Activated CD8-positive, alpha-beta memory T cell treated with anti-CD3 and anti-CD28 coated beads, Interleukin-2, amount 50 U/mL, for 24 hours (primary cell): ENCODE data around the gene HDAC2.
"Not testable (repeated sequence)": the region's sequence is repeated elsewhere in the genome, so short reads cannot be mapped to it uniquely, and the experiment has no call there.

Experiments used
- DNase-seq: peaks from one replicate; pipeline ENCODE4 v3.0.0-alpha.2; 2020; ENCODE audit errors: extremely low read depth

Gene HDAC2

GRCh38 chr6:113971741-113972140 is 793 bp upstream of the HDAC2 start:
- no peak for DNase-seq

GRCh38 chr6:113969888-113970804 is 802 bp downstream of the HDAC2 start:
- DNase-seq, result no peak

GRCh38 chr6:113968472-113968871 is 2.5 kb downstream of the HDAC2 start:
- no peak for DNase-seq

- no peak for DNase-seq
These were observed 3.2 kb downstream of the HDAC2 start for GRCh38 chr6:113967777-113968176.

- DNase-seq, result no peak
These were observed 10.2 kb downstream of the HDAC2 start for GRCh38 chr6:113960795-113961194.

GRCh38 chr6:113959235-113959634 is 11.7 kb downstream of the HDAC2 start:
- no peak for DNase-seq

- no peak for DNase-seq
These were observed 16.3 kb downstream of the HDAC2 start for GRCh38 chr6:113954653-113955052.

GRCh38 chr6:113953346-113953745 is 17.6 kb downstream of the HDAC2 start:
- DNase-seq, result no peak

GRCh38 chr6:113949499-113949898 is 21.4 kb downstream of the HDAC2 start:
- DNase-seq, result no peak

- DNase-seq, result no peak
These were observed 26.2 kb downstream of the HDAC2 start for GRCh38 chr6:113944701-113945100.

GRCh38 chr6:113939825-113940224 is 31.1 kb downstream of the HDAC2 start:
- no peak for DNase-seq

GRCh38 chr6:113936093-113936934 is 34.6 kb downstream of the HDAC2 start:
- DNase-seq, result no peak

GRCh38 chr6:113934101-113934500 is 36.8 kb downstream of the HDAC2 start:
- no peak for DNase-seq

- DNase-seq, result not testable (repeated sequence)
These were observed 39.0 kb downstream of the HDAC2 start for GRCh38 chr6:113931907-113932306.

GRCh38 chr6:113930183-113930582 is 40.8 kb downstream of the HDAC2 start:
- no peak for DNase-seq

GRCh38 chr6:113927001-113927400 is 43.9 kb downstream of the HDAC2 start:
- DNase-seq, result no peak

- DNase-seq, result no peak
These were observed 45.6 kb downstream of the HDAC2 start for GRCh38 chr6:113925378-113925777.

- no peak for DNase-seq
These were observed 46.6 kb downstream of the HDAC2 start for GRCh38 chr6:113924312-113924723.

- DNase-seq, result no peak
These were observed 47.4 kb downstream of the HDAC2 start for GRCh38 chr6:113923526-113923925.

- no peak for DNase-seq
These were observed 49.5 kb downstream of the HDAC2 start for GRCh38 chr6:113921299-113921904.

- DNase-seq, result no peak
These were observed 50.2 kb downstream of the HDAC2 start for GRCh38 chr6:113920663-113921267.

- not testable (repeated sequence) for DNase-seq
These were observed 60.7 kb downstream of the HDAC2 start for GRCh38 chr6:113910285-113910684.
